GM19025 (cell line): ENCODE data around the gene CSRNP3.
"Not testable (repeated sequence)": the region's sequence is repeated elsewhere in the genome, so short reads cannot be mapped to it uniquely, and the experiment has no call there.

Experiments used
- ATAC-seq: cut with Tn5 transposase; IDR thresholded peaks from one replicate; pipeline ENCODE4 v1.9.1; 2021; ENCODE audit warnings: mild to moderate bottlenecking, low read depth, moderate library complexity; ENCODE audit not compliant: unreplicated experiment

CSRNP3 gene

DNA sequence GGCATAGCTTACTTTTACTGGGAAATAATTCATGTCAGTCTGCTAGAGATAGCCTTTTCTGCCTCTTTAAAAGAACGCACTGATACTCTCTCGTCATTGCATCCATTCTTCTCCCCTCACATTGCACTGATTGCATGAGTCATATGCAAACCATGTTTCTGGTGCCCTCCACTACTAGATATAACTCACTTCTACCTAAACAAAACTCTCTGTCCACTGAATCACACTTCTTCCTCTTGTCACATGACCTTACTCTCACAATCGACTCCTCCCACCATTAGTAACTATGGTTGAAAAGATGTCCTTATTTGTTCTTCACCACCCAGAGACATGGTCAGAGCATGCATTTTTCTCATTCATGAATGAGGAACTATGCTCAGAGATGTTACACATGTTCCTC is 158.0 kb downstream of the CSRNP3 start:
- no peak for ATAC-seq

DNA sequence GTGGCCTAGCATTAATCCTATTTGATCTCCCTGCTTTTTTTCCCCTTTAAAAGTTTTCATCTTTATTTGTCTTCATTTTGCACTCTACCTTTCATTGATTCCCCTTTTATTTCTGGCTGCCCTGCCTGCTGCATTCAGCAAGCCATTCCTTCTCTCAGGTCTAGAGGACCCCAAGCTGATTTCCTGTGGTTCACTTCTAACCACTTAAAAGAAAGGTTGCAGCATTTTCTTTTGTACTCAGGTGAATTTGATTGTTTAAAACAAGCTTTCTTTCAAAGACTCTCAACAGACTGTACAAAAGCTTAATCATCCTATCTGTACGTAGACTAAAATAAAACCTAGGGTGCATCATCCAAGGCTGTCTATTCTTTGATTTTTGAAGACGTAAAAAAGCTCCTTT is 160.3 kb downstream of the CSRNP3 start:
- no peak for ATAC-seq

DNA sequence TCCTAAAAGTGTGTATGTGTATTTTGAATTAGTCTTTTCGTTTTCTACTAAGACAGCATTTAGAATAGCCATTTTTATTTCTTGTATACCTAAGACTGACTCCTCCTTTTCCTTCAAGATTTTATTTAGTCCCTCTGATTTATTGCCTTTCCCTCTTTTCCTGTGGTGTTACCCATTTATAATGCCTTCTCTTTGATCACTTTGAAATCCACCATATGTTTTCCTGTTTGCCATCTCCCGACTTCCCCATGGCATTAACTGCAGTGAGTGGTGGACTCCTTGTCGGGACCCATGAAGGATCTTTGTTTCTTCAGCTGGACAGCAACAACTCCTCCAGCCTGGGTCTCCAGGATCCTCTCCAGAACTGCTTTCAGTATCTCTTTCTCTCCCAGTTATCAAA is 160.7 kb downstream of the CSRNP3 start:
- ATAC-seq = no peak

DNA sequence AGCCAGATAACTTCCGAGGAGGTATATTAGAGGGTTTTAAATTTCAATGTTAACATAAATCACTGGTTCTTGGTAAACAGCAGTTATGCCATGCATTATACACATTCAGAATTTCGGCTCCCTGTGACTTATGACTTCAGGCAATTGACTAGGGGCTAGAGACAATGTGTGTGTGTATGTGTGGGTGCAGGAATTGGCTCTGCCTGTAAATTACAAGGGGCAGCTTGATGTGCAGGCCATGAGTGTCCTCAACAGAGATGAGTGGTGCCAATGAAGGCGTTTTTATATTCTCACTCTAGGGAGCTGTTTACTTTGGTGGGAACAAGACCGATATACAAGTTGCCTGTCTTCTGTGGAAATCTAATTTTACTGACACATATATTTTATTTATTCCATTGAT is 161.6 kb downstream of the CSRNP3 start:
- ATAC-seq = no peak

DNA sequence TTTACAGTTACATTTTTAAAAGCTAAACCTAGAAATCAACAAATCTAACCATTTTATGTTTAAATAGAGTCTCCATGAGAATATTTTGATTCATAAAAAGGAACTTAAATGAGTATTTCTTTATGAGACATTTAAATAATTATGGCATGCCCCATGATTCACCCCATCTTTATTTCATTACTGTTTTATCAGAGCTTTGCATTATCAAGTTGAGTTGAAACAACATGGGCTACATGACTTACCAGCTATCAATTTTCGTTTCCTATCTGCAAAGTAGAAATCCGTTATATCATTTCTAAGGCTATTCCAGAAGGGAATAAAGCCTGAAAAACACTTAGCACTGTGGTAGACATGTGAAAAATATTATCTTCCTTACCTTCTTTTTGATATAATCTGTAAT is 163.1 kb downstream of the CSRNP3 start:
- no peak for ATAC-seq

DNA sequence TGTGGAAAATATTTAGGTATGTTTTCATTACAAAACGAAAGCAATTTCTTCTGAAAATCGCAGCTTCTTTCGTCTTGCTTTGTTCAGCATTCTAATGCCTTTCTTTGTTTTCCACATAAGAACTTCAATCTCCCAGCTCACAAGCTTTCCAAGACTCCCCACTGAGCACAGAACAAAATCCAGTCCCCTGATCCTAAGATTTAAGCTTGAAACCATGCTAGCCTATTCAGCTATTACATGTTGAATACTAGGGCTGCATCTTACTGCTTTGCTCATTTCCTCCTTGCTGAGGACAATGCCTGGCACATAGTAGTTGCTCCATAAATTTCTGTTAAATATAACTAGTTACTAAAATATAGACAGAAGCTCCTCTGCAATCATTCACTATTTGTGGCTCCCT is 163.9 kb downstream of the CSRNP3 start:
- ATAC-seq = no peak

DNA sequence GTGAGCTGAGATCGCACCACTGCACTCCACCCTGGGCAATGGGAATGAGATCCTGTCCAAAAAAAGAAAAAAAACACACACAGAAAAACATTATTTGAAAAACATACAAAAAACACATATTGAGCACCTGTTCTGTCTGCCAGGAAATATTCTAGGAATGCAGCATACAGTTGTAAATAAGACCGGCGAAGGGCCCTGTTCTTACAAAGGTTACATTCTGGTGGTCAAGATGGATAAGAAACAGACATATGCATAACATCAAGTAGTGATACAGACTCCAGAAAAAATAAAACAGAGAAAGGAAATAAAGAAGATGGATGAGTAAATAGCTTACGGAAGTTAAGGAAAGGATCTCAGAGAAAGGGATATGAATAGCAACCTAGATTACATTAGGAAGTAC is 164.8 kb downstream of the CSRNP3 start:
- no peak for ATAC-seq

DNA sequence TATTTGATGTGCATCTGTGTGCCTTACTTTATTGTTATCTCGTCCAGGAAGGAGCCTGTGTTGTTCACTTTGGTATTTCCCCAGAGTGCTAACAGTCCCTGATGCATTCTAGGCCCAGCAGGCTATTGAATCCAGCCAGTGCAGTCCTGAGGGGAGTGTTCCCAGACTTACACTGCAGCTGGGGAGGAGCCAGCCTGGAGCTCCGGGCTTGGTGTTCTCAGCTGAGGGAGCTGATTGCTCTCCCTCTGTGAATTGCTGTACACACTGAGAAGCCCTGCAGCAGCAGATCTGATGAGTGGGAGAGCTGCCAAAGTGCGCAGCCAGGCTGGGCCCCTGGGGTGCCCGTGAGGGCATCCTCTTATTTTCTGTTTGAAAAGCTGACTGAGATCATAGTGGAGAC is 165.4 kb downstream of the CSRNP3 start:
- no peak for ATAC-seq

DNA sequence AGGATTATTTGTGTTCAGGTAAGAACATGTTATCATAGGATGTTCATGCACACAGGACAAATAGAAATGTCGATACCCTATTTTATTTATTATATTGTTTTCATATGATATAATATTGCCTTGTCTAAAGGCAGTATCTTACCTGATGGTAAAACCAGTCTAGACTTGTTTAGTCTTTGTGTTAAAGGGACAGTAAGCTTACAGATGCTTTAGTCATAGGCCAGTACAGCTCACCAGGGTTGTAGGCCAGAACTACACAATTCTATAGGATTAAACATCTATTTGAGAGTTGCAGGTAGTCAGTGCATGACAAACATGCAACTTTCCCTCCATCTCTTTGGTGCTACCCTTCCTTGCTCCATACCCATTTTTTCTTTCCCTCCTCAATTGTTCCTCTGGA is 166.0 kb downstream of the CSRNP3 start:
- no peak for ATAC-seq

DNA sequence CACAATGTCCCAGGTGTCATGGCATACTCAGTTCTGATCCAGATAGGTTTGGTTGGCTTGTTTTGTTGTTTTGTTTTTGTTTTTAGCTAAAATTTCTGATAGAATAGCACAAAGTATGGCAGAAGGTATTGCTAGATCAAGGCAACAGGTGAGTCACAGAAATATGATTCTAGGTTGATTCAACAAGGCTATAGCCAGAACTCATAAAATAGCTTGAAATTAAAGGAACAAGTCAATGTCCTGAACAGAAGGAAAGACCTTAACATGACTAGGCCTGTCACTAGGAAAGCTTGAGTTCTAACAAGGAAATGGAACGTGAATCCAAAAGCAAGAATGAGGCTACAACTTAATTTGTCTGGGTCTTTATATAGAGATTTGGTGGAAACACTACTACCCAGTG is 167.5 kb downstream of the CSRNP3 start:
- no peak for ATAC-seq

DNA sequence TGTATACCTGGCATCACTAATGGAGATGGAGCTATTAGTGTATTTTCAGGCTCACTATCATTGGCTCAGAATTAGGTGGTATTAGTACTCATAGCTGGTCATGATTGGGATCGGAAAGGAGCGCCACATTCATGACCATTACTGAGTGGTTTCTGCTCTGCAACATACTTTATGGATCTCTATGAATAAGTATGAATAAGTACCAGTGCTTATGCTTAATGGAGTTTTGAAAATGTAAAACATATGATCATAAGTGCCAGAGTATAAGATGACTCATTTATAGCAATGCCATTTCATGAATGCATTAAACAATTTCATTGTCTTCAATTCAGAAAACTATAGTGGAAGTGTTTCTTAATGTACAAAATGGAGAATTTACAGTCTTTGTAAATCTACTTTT is 167.9 kb downstream of the CSRNP3 start:
- ATAC-seq = no peak

DNA sequence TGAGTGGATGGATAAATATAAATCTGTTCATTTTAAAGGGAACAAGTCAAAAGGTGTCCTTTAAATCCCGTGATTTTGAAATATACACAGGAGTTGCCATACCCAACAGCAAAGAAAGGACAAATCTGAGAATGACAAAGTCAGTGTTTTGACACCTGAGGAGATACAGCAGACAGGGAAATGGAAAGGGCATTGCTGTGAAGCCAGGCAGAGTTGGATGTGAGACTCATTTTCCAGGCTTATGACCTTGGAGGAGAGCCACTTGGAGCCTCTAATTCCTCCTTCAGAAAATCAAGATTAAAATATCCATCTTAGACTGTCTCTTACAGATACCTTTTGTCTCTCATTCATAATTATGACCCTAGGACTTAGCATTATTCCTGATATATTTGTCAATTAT is 170.0 kb downstream of the CSRNP3 start:
- no peak for ATAC-seq

DNA sequence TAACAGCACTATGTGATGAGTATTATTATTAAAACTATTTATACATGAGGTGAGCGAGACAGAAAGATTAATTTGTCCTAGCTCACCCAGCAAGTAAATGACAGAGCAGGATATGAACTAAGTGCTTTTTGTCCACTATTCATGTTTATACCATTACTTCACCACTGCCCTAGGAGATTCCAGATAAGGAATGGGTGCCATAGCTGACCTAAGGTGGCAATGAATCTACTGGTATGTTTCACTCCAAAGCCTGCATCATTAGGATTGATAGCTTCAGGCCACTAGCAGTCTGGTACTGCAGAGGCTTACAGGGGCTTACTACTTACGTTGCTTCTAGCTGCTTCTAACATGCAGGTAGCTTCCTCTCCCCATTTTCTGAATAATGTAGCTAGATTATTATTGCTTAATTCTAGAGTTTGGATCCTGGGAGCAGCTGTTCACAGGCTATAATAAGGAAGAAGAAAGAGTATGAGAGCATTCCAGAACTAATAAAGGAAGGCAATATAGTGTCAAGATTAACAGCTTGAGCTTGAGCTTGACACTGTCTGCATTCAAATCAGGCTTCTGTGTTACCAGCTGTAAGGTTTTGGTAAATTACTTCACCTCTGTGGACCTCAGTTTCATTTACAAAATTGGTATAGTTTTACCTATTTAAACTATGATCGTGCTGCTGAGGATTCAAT is 170.9 kb downstream of the CSRNP3 start:
- no peak for ATAC-seq

DNA sequence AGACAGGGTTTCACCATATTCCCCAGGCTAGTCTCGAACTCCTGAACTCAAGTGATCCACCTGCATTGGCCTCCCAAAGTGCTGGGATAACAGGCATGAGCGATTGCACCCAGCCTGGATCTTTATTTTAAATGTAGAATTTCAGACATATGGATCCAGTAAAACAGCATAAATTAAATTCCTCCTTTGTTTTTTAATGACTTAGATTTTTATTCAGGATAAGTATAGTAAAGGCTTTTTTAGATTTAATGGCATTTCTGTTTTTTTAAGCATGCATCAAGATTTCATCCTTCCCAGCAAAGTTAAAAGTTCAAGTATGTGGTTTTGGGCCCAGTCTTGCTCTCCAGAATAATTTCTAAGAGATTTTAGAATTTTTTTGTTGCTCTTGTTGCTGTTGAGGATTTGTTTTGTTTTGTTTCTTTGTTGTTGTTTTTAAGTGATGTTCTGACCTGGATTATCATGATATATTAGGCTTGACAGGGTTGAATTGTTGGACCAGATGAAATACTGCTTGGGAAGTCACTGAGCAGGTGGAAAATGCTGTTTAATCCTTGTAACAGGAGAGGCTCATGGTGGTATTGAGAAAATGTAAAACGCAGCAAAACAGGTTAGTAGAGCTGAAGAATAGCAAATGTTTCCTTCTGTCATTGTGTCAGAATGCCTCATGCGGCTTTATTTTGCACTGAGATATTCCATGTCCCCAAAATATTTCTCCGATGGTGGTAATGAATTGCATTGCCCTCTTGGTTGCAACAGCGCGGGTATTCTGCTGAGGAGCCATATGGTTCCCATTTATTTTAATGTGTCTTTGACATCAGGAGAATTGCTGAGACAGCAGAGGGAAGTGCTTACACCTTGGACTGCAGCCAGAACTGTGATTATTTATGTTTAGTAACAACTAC is 176.7 kb downstream of the CSRNP3 start:
- no peak for ATAC-seq

DNA sequence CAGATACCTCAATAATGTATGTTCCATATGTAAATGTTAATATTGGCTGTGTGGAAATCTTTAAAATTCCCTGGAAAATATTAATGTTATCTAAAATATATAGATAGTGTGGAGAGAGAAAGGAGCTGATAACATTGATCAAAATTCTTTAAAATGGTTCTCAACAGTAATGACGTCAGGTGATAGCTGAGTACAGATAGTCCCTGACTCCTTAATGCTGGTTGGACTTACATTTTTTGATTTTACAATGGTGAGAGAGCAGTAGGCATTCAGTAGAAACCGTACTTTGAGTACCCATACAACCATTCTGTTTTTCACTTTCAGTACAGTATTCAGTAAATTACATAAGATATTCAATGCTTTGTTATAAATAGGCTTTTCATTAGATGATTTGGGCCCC is 177.9 kb downstream of the CSRNP3 start:
- no peak for ATAC-seq

DNA sequence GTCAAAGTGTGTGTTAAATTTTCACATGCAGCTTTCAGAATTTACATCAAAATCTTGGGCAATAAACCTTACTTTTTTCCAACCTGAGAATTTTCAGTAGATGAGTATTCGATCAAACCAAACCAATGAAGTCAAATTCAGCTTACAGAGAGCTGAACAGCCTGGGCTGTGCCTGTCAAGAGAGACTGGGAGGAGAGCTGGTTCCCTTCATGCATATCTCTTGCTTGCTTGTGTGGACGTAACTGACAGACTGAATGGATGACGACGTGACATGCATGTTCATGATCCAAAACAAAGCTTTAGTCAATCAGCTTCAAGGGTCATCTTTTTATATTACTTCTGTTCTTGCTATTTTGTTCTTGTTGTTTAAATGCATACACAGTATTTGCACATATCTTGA is 179.3 kb downstream of the CSRNP3 start:
- ATAC-seq = no peak

DNA sequence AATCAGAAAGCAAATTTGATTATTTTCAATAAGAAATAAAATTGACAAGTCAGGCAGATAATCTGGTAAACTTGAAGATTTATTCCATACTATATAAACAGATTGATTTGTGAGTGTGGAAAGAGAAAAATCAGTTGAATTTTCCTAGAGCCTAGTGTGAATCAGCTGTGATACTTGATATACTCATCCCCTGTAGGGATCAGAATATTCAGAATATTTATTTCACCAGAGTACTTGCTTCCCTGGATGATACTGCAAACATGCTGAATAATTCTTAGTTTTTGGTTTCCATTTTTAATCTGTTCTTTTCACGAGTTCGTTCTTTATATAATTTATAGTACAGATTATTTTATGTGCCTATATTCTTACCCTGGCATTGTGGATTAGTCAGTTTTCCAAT is 181.7 kb downstream of the CSRNP3 start:
- ATAC-seq = no peak

DNA sequence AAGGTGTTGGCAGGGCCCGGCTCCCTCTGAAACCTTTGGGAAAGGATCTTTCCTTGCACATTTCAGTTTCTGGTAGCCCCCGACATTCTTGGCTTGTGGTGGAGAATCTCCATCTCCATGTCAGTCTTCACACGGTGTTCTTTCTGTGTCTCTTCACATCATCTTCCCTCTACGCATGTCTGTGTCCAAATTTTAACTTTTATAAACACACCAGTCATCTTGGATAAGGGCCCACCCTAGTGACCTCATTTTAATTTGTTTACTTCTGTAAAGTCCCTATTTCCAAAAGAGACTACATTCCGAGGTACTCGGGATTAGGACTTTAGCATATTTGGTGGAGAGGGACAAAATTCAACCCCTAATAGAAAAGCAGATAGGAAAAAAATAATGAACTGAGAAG is 186.2 kb downstream of the CSRNP3 start:
- no peak for ATAC-seq

DNA sequence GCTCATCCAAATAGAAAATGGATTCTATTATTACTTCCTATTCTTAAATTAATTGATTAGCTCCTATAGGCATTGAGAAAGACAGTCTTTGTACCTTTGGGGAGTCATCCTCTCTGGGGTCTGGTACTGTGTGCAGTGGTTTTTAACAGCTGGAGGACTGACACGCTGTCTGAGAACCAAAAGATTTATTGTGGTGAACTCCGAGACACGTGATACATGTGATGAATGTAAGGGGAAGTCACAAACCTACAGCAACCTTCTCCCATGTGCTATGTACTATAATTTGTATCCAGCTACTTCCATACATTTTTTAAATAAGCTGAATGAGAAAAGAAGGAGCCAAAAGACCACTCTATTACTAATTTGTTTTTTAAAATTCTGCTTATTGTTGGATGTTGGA is 190.9 kb downstream of the CSRNP3 start:
- ATAC-seq = peak; percentile 78

DNA sequence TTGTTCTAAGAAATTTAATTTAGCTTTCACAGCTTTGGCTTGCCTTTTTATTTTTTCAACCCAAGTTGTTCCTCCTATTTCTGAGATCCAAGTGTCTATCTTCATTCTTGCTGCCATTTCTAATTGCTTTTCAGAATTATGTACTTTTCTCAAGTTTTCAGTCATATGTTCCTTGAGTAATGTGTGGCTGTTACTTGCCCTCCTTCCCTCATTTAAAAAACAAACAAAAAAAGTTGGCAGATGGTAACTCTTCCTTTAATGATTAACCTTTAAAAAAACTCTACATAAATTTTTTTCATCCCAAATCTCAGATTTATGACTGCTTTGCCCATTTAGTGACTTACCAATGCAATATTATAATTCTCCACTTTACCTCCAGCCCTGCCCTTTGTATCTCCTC is 193.2 kb downstream of the CSRNP3 start:
- no peak for ATAC-seq

DNA sequence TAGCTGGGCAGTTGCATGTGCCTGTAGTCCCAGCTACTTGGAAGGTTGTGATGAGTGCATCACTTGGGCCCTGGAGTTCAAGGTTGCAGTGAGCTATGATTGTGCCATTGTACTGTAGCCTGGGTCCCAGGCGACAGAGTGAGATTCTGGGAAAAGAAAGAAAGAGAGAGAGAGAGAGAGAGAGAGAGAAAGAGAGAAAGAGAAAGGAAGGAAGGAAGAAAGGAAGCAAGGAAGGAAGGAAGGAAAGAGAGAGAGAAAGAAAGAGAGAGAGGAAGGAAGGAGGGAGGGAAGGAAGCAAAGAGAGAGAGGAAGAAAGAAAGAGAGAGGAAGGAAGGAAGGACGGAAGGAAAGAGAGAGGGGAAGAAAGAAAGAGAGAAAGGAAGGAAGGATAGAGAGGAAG is 196.1 kb downstream of the CSRNP3 start:
- ATAC-seq = no peak

DNA sequence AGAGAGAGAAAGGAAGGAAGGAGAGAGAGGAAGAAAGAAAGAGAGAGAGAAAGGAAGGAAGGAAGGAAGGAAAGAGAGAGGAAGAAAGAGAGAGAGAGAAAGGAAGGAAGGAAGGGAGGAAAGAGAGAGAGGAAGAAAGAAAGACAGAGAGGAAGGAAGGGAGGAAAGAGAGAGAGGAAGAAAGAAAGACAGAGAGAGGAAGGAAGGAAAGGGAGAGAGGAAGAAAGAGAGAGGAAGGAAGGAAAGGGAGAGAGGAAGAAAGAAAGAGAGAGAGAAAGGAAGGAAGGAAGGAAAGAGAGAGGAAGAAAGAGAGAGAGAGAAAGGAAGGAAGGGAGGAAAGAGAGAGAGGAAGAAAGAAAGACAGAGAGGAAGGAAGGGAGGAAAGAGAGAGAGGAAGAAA is 196.6 kb downstream of the CSRNP3 start:
- not testable (repeated sequence) for ATAC-seq
